GM13977 (cell line): ENCODE data around the gene SYT15B.
"Not testable (repeated sequence)": the region's sequence is repeated elsewhere in the genome, so short reads cannot be mapped to it uniquely, and the experiment has no call there.

Experiments
- DNase-seq: peaks from one replicate; pipeline ENCODE4 v3.0.0; 2012; ENCODE audit warnings: low spot score
- in situ Hi-C: fragments of 300-500 bp; cut with MboI; formaldehyde crosslinking; loops from one replicate; pipeline ENCODE4 v1.12.0; 2022; ENCODE audit warnings: low sequenced_read_pairs, low pct_unique_long_range_greater_than_20kb, mixed read lengths, inconsistent platforms; ENCODE audit not compliant: unreplicated experiment
- TF ChIP-seq, protein P1 (sequence below): IDR thresholded peaks from 2 replicates; pipeline ENCODE4 v1.5.1; 2012; ENCODE audit warnings: mild to moderate bottlenecking, control low read depth; ENCODE audit not compliant: insufficient read depth; ENCODE audit errors: extremely low read depth, missing control alignments

The SYT15B gene

GRCh38 chr10:47763554-47764175 lies at the start of gene SYT15B:
SYT15B (minus strand) TSS chr10:47763592; CDS start chr10:47762640, 952 bp downstream.
- in situ Hi-C loops, DNase-seq: not testable (repeated sequence)

DNA sequence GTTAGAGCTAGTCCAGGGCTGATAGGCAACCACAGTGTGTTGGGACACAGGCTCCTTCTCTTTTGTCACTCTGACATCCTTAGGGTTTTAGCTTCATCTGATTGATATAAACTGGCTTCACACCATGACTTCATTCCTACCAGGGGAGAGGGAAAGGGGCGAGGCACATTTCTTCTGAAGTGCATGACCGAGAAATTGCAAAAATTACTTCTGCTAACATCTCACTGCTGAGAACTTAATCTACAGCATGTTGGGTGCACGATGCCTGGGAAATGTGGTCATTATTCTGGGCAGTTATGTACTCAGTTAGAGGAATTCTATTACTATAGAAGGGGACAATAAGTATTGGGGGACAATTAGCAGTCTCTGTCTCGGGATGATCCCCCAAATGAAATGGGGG lies 16.2 kb upstream of the SYT15B start:
- DNase-seq, in situ Hi-C loops: not testable (repeated sequence)

GRCh38 chr10:47775361-47776231 lies 12.2 kb upstream of the SYT15B start:
- TF ChIP-seq, protein P1, sequence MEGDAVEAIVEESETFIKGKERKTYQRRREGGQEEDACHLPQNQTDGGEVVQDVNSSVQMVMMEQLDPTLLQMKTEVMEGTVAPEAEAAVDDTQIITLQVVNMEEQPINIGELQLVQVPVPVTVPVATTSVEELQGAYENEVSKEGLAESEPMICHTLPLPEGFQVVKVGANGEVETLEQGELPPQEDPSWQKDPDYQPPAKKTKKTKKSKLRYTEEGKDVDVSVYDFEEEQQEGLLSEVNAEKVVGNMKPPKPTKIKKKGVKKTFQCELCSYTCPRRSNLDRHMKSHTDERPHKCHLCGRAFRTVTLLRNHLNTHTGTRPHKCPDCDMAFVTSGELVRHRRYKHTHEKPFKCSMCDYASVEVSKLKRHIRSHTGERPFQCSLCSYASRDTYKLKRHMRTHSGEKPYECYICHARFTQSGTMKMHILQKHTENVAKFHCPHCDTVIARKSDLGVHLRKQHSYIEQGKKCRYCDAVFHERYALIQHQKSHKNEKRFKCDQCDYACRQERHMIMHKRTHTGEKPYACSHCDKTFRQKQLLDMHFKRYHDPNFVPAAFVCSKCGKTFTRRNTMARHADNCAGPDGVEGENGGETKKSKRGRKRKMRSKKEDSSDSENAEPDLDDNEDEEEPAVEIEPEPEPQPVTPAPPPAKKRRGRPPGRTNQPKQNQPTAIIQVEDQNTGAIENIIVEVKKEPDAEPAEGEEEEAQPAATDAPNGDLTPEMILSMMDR = peak; percentile 41
- peak; percentile 2 for DNase-seq
- in situ Hi-C loops = not testable (repeated sequence)

GRCh38 chr10:47770745-47771144 lies 7.4 kb upstream of the SYT15B start:
- DNase-seq, in situ Hi-C loops: not testable (repeated sequence)

GRCh38 chr10:47768578-47769115 lies 5.3 kb upstream of the SYT15B start:
- in situ Hi-C loops, DNase-seq: not testable (repeated sequence)

DNA sequence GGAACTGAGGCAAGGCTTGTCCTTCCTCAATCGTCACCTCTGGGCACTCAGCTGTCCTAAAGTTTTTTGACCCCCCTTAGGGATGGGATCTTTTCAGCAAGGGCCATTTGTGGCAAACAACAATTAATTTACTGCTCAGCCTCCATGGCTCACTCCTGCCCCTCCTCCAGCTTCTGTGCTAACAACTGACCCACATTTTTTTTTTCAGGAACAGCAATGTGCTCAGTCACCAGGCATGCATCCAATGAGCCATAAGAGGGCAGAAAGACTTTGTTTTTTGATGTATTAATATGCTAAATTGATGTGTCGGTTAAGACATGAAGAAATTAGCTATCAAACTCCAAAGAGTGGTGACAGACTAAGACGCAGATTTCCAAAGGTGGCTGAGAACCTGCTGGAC lies 4.7 kb upstream of the SYT15B start:
- in situ Hi-C loops, DNase-seq: not testable (repeated sequence)

DNA sequence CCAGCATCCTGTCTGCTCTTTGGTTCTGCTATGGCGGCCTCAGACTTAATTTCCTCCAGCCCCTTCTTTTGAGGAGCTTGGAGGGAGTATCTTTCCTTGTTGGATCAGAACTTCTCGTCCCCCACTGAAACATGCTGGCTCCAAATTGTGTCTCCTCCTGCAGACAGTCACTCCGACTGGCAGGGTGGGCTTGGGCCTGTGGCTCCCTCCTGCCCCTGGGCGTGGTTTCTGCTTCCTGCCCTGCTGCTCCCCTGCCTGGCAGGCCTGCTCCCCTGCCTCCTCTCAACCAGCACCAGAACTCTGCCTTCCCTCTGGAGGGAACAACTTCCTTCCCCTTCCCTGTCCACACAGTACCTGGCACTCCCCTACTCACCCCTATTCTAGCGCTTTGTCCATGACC lies 3.8 kb upstream of the SYT15B start:
- in situ Hi-C loops, DNase-seq: not testable (repeated sequence)

GRCh38 chr10:47765232-47765631 lies 1.8 kb upstream of the SYT15B start:
- DNase-seq, in situ Hi-C loops: not testable (repeated sequence)

GRCh38 chr10:47762674-47763553 lies 478 bp downstream of the SYT15B start:
- DNase-seq, in situ Hi-C loops: not testable (repeated sequence)

GRCh38 chr10:47758855-47759254 lies 4.5 kb downstream of the SYT15B start:
- in situ Hi-C loops, DNase-seq: not testable (repeated sequence)

DNA sequence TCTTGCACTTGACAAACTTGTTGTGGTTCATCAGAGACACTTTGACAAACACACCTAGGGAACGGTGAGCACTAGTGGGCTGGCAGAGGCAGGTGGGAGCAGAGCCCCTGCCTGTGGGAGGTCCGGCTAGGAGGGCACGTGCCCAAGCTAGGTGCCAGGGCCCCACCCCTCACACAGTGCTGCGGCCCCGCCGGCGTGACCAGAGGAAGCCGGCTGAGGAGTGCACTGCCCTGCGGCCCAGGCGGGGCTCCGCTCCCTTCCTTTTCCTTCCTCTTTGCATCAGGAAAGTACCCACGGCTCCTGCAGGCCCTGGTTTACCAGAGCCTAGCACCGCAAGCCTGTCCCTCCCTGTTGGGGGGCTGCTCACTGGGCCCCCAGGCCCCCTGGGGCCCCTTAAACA lies 7.2 kb downstream of the SYT15B start:
- DNase-seq, in situ Hi-C loops: not testable (repeated sequence)

GRCh38 chr10:47753871-47754270 lies 9.5 kb downstream of the SYT15B start:
- in situ Hi-C loops, DNase-seq: not testable (repeated sequence)

DNA sequence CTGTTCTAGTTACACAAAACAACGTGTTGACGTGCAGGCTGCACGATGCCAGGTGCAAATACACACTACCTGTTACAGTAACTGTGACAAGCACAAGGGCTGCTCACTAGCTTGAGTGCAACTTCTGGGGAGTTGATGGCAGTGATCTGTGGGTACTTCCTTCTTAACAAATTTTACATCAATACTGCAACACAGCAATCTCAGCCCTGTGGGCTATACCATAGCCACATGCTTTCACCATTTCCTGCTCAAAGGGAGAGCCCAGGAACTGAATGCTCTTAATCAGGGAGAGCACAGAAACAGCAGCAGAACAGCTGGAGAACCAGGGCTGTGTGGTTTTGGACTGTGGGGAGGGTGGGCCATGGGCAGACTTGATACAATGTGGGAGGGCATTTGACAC lies 10.2 kb downstream of the SYT15B start:
- DNase-seq, in situ Hi-C loops: not testable (repeated sequence)

- DNase-seq, in situ Hi-C loops: not testable (repeated sequence)
These were observed 11.6 kb downstream of the SYT15B start for GRCh38 chr10:47751821-47752220.

GRCh38 chr10:47750360-47750759 lies 13.0 kb downstream of the SYT15B start:
- DNase-seq, in situ Hi-C loops: not testable (repeated sequence)

DNA sequence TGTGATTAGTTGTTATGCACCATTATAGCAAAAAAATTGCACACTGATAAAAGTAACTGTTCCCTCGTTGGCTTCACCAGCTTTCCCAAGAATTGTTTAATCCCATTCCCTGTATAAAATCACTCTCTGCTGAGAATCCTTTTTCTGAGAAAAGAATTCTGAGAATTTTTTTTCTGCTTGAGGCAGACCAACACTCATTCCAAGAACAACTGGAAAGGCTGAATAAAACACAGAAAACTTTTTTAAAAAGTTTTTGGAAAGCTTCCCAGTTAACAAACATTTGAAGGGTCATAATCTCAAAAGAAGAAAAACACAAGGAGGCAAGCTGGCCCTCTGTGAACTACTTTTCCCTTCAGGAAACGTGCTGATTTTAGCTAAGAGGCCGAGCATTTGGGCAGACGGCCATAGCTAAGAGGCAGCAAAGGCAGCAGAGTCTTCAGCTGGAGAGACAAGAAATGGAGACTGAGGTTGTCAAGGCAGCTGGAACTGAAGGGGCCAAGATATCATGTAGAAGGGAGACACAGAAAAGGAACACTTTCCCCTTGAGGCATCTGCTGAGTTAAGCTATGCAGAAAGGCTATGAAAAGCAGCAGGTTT lies 16.5 kb downstream of the SYT15B start:
- DNase-seq, in situ Hi-C loops: not testable (repeated sequence)
